Measurements from ENCODE around the gene UGT1A4.

UGT1A4 gene

GRCh38 chr2:233686928-233687327 lies 31.6 kb upstream of the UGT1A4 start:
- Histone ChIP-seq H3K9ac (ENCODE audit: low read length) (no peak overlapping the region), H3K27me3 (replicated peaks; ENCODE audit: control insufficient read depth, insufficient read depth, low read length) (peaks cover 6% of the 10 kb centered on the region), H3K36me3 (ENCODE audit: control insufficient read depth, insufficient read depth, low read length, severe bottlenecking) (no peaks in the 10 kb centered on the region), H3K9me3 (ENCODE audit: control insufficient read depth, low read length) (no peaks in the 10 kb centered on the region), H3K4me3 (ENCODE audit: low read length) (no peak overlapping the region), H3K4me1 (ENCODE audit: control insufficient read depth, insufficient read depth, low read length) (peaks cover 6% of the 10 kb centered on the region)
- DNase-seq (ENCODE audit: low read depth) = no peak

- peaks cover 19% of the 10 kb centered on the region for H3K27me3 ChIP-seq (replicated peaks; ENCODE audit: control insufficient read depth, insufficient read depth, low read length)
- H3K36me3 ChIP-seq (ENCODE audit: control insufficient read depth, insufficient read depth, low read length, severe bottlenecking) = no peaks in the 10 kb centered on the region
- H3K4me3 ChIP-seq (ENCODE audit: low read length) = no peak overlapping the region
- H3K9me3 ChIP-seq (ENCODE audit: control insufficient read depth, low read length) = no peaks in the 10 kb centered on the region
- H3K9ac ChIP-seq (ENCODE audit: low read length) = no peak overlapping the region
- H3K4me1 ChIP-seq (ENCODE audit: control insufficient read depth, insufficient read depth, low read length) = peaks cover 6% of the 10 kb centered on the region
- DNase-seq (ENCODE audit: low read depth) = no peak
These were observed 30.2 kb upstream of the UGT1A4 start for GRCh38 chr2:233688341-233688740.

GRCh38 chr2:233689031-233689430 lies 29.5 kb upstream of the UGT1A4 start:
- no peak for DNase-seq (ENCODE audit: low read depth)
- H3K36me3 ChIP-seq (ENCODE audit: control insufficient read depth, insufficient read depth, low read length, severe bottlenecking) = no peaks in the 10 kb centered on the region
- H3K4me3 ChIP-seq (ENCODE audit: low read length) = no peak overlapping the region
- H3K9ac ChIP-seq (ENCODE audit: low read length) = no peak overlapping the region
- no peaks in the 10 kb centered on the region for H3K9me3 ChIP-seq (ENCODE audit: control insufficient read depth, low read length)
- peaks cover 6% of the 10 kb centered on the region for H3K4me1 ChIP-seq (ENCODE audit: control insufficient read depth, insufficient read depth, low read length)
- H3K27me3 ChIP-seq (replicated peaks; ENCODE audit: control insufficient read depth, insufficient read depth, low read length) = peaks cover 19% of the 10 kb centered on the region

- Histone ChIP-seq H3K4me3 (ENCODE audit: low read length) (no peak overlapping the region), H3K9ac (ENCODE audit: low read length) (no peak overlapping the region), H3K9me3 (ENCODE audit: control insufficient read depth, low read length) (no peaks in the 10 kb centered on the region), H3K27me3 (replicated peaks; ENCODE audit: control insufficient read depth, insufficient read depth, low read length) (peaks cover 19% of the 10 kb centered on the region), H3K36me3 (ENCODE audit: control insufficient read depth, insufficient read depth, low read length, severe bottlenecking) (no peaks in the 10 kb centered on the region), H3K4me1 (ENCODE audit: control insufficient read depth, insufficient read depth, low read length) (peaks cover 6% of the 10 kb centered on the region)
- DNase-seq (ENCODE audit: low read depth) = no peak
These were observed 29.0 kb upstream of the UGT1A4 start for GRCh38 chr2:233689501-233689900.

- Histone ChIP-seq H3K27me3 (replicated peaks; ENCODE audit: control insufficient read depth, insufficient read depth, low read length) (peaks cover 19% of the 10 kb centered on the region), H3K4me1 (ENCODE audit: control insufficient read depth, insufficient read depth, low read length) (peaks cover 6% of the 10 kb centered on the region), H3K9me3 (ENCODE audit: control insufficient read depth, low read length) (no peaks in the 10 kb centered on the region), H3K9ac (ENCODE audit: low read length) (no peak overlapping the region), H3K4me3 (ENCODE audit: low read length) (no peak overlapping the region), H3K36me3 (ENCODE audit: control insufficient read depth, insufficient read depth, low read length, severe bottlenecking) (no peaks in the 10 kb centered on the region)
- peak; percentile 40 for DNase-seq (ENCODE audit: low read depth)
These were observed 28.1 kb upstream of the UGT1A4 start for GRCh38 chr2:233690444-233690843.

- H3K36me3 ChIP-seq (ENCODE audit: control insufficient read depth, insufficient read depth, low read length, severe bottlenecking) = no peaks in the 10 kb centered on the region
- peaks cover 9% of the 10 kb centered on the region for H3K4me1 ChIP-seq (ENCODE audit: control insufficient read depth, insufficient read depth, low read length)
- no peak for DNase-seq (ENCODE audit: low read depth)
- H3K4me3 ChIP-seq (ENCODE audit: low read length) = no peak overlapping the region
- peaks cover 19% of the 10 kb centered on the region for H3K27me3 ChIP-seq (replicated peaks; ENCODE audit: control insufficient read depth, insufficient read depth, low read length)
- no peak overlapping the region for H3K9ac ChIP-seq (ENCODE audit: low read length)
- H3K9me3 ChIP-seq (ENCODE audit: control insufficient read depth, low read length) = no peaks in the 10 kb centered on the region
These were observed 26.8 kb upstream of the UGT1A4 start for GRCh38 chr2:233691443-233692433.

GRCh38 chr2:233692648-233693047 lies 25.9 kb upstream of the UGT1A4 start, which contains the start of gene UGT1A6:
UGT1A6 (plus strand) TSS chr2:233692890; CDS start chr2:233693005, 115 bp downstream.
- no peak within 1 kb of the TSS for H3K4me3 ChIP-seq (ENCODE audit: low read length)
- H3K27me3 ChIP-seq (replicated peaks; ENCODE audit: control insufficient read depth, insufficient read depth, low read length) = peaks cover 19% of the 10 kb centered on the region
- H3K36me3 ChIP-seq (ENCODE audit: control insufficient read depth, insufficient read depth, low read length, severe bottlenecking) = no peaks in the 10 kb centered on the region
- peaks cover 14% of the 10 kb centered on the region for H3K4me1 ChIP-seq (ENCODE audit: control insufficient read depth, insufficient read depth, low read length)
- DNase-seq (ENCODE audit: low read depth) = no peak
- no peaks in the 10 kb centered on the region for H3K9me3 ChIP-seq (ENCODE audit: control insufficient read depth, low read length)
- H3K9ac ChIP-seq (ENCODE audit: low read length) = no peak within 1 kb of the TSS

GRCh38 chr2:233693963-233694362 lies 24.6 kb upstream of the UGT1A4 start:
- peaks cover 21% of the 10 kb centered on the region for H3K4me1 ChIP-seq (ENCODE audit: control insufficient read depth, insufficient read depth, low read length)

GRCh38 chr2:233698740-233699139 lies 19.8 kb upstream of the UGT1A4 start:
- H3K9ac ChIP-seq (ENCODE audit: low read length) = no peak overlapping the region

More at GRCh38 chr2:233693963-233694362, 24.6 kb upstream of the UGT1A4 start:
- DNase-seq (ENCODE audit: low read depth) = no peak
- no peaks in the 10 kb centered on the region for H3K9me3 ChIP-seq (ENCODE audit: control insufficient read depth, low read length)
- H3K9ac ChIP-seq (ENCODE audit: low read length) = no peak overlapping the region
- H3K36me3 ChIP-seq (ENCODE audit: control insufficient read depth, insufficient read depth, low read length, severe bottlenecking) = no peaks in the 10 kb centered on the region
- no peak overlapping the region for H3K4me3 ChIP-seq (ENCODE audit: low read length)
- H3K27me3 ChIP-seq (replicated peaks; ENCODE audit: control insufficient read depth, insufficient read depth, low read length) = peaks cover 19% of the 10 kb centered on the region

GRCh38 chr2:233699424-233700027 lies 19.0 kb upstream of the UGT1A4 start:
- H3K27me3 ChIP-seq (replicated peaks; ENCODE audit: control insufficient read depth, insufficient read depth, low read length) = no peaks in the 10 kb centered on the region
- peaks cover 25% of the 10 kb centered on the region for H3K4me1 ChIP-seq (ENCODE audit: control insufficient read depth, insufficient read depth, low read length)
- no peak overlapping the region for H3K4me3 ChIP-seq (ENCODE audit: low read length)
- H3K9ac ChIP-seq (ENCODE audit: low read length) = peak overlapping the region; percentile 67
- DNase-seq (ENCODE audit: low read depth) = no peak
- H3K36me3 ChIP-seq (ENCODE audit: control insufficient read depth, insufficient read depth, low read length, severe bottlenecking) = no peaks in the 10 kb centered on the region
- H3K9me3 ChIP-seq (ENCODE audit: control insufficient read depth, low read length) = no peaks in the 10 kb centered on the region

More at GRCh38 chr2:233698740-233699139, 19.8 kb upstream of the UGT1A4 start:
- Histone ChIP-seq H3K4me3 (ENCODE audit: low read length) (no peak overlapping the region), H3K36me3 (ENCODE audit: control insufficient read depth, insufficient read depth, low read length, severe bottlenecking) (no peaks in the 10 kb centered on the region), H3K27me3 (replicated peaks; ENCODE audit: control insufficient read depth, insufficient read depth, low read length) (no peaks in the 10 kb centered on the region), H3K9me3 (ENCODE audit: control insufficient read depth, low read length) (no peaks in the 10 kb centered on the region), H3K4me1 (ENCODE audit: control insufficient read depth, insufficient read depth, low read length) (peaks cover 25% of the 10 kb centered on the region)
- DNase-seq (ENCODE audit: low read depth) = no peak

- no peaks in the 10 kb centered on the region for H3K27me3 ChIP-seq (replicated peaks; ENCODE audit: control insufficient read depth, insufficient read depth, low read length)
- no peak overlapping the region for H3K4me3 ChIP-seq (ENCODE audit: low read length)
- DNase-seq (ENCODE audit: low read depth) = peak; percentile 93
- H3K9me3 ChIP-seq (ENCODE audit: control insufficient read depth, low read length) = no peaks in the 10 kb centered on the region
- H3K4me1 ChIP-seq (ENCODE audit: control insufficient read depth, insufficient read depth, low read length) = peaks cover 25% of the 10 kb centered on the region
- H3K36me3 ChIP-seq (ENCODE audit: control insufficient read depth, insufficient read depth, low read length, severe bottlenecking) = no peaks in the 10 kb centered on the region
- peak overlapping the region; percentile 67 for H3K9ac ChIP-seq (ENCODE audit: low read length)
These were observed 18.4 kb upstream of the UGT1A4 start for GRCh38 chr2:233700028-233700635.

Measured in adipocyte (in vitro differentiated cells).